ENCODE data around the gene TACO1.

GRCh38 chr17:63558441-63558840, 42.3 kb upstream of the TACO1 start:
- TF ChIP-seq, protein P1, sequence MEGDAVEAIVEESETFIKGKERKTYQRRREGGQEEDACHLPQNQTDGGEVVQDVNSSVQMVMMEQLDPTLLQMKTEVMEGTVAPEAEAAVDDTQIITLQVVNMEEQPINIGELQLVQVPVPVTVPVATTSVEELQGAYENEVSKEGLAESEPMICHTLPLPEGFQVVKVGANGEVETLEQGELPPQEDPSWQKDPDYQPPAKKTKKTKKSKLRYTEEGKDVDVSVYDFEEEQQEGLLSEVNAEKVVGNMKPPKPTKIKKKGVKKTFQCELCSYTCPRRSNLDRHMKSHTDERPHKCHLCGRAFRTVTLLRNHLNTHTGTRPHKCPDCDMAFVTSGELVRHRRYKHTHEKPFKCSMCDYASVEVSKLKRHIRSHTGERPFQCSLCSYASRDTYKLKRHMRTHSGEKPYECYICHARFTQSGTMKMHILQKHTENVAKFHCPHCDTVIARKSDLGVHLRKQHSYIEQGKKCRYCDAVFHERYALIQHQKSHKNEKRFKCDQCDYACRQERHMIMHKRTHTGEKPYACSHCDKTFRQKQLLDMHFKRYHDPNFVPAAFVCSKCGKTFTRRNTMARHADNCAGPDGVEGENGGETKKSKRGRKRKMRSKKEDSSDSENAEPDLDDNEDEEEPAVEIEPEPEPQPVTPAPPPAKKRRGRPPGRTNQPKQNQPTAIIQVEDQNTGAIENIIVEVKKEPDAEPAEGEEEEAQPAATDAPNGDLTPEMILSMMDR (IDR thresholded peaks at IDR 0.05): no peak
- no peak for TF ChIP-seq POLR2A (IDR thresholded peaks at IDR 0.05)

Measured in uterus (tissue), 2 donors.